Caco-2 (cell line): ENCODE results near the gene CAP1. TPM values are rescaled to one million over a fixed set of nuclear protein-coding genes. Genes with fewer than 3 reads are reported as not detected.

Experiments used
- BruUV-seq: library from RNA; stranded (reverse); fragments of 400-500 nt; replicated peaks from 2 replicates; lab custom pipeline; 2021; lab: Mats Ljungman, UMichigan
- CTCF ChIA-PET: fragments of 300-600 bp; sonication (Branson Sonifier 250); formaldehyde crosslinking; loops from one replicate; lab custom pipeline; 2022; ENCODE audit warnings: antibody characterized with exemption; lab: Charles Lee
- POLR2A ChIA-PET: fragments of 300-600 bp; sonication (Branson Sonifier 250); formaldehyde crosslinking; loops from one replicate; lab custom pipeline; 2022; ENCODE audit warnings: antibody characterized with exemption; lab: Charles Lee
- DNase-seq, 2 experiments: peaks; one replicate each; pipeline versions ENCODE4 v3.0.0 to v3.0.0-alpha.2; 2020 to 2022
- H3K27me3 ChIP-seq: replicated peaks from 2 replicates; pipeline ENCODE4 v1.6.0; 2011; ENCODE audit warnings: low read length; ENCODE audit not compliant: control insufficient read depth, insufficient read depth
- H3K36me3 ChIP-seq: 2 replicates; pipeline ENCODE4 v1.5.1; 2011; ENCODE audit warnings: low read length; ENCODE audit not compliant: control insufficient read depth, insufficient read depth
- H3K4me1 ChIP-seq: fragments of 250-450 bp; sonication (Bioruptor Pico); 2 replicates; pipeline ENCODE4 v1.5.1; 2020; ENCODE audit warnings: mild to moderate bottlenecking
- H3K4me3 ChIP-seq: 2 replicates; pipeline ENCODE4 v1.5.1; 2011; ENCODE audit warnings: low read depth, mild to moderate bottlenecking, control low read depth, low read length
- H3K9me3 ChIP-seq: fragments of 250-450 bp; sonication (Bioruptor Pico); 2 replicates; pipeline ENCODE4 v1.5.1; 2020; ENCODE audit warnings: mild to moderate bottlenecking, moderate library complexity
- H3K27ac Mint-ChIP-seq: one replicate; pipeline ENCODE4 v1.8.0; 2022; ENCODE audit warnings: mixed read lengths; ENCODE audit not compliant: unreplicated experiment
- H3K27me3 Mint-ChIP-seq: one replicate; pipeline ENCODE4 v1.8.0; 2022; ENCODE audit warnings: mixed read lengths; ENCODE audit not compliant: insufficient read depth, unreplicated experiment
- H3K36me3 Mint-ChIP-seq: one replicate; pipeline ENCODE4 v1.8.0; 2022; ENCODE audit warnings: mild to moderate bottlenecking, mixed read lengths; ENCODE audit not compliant: insufficient read depth, unreplicated experiment
- H3K4me1 Mint-ChIP-seq: one replicate; pipeline ENCODE4 v1.8.0; 2022; ENCODE audit warnings: low read depth, mixed read lengths; ENCODE audit not compliant: unreplicated experiment
- H3K4me3 Mint-ChIP-seq: one replicate; pipeline ENCODE4 v1.8.0; 2022; ENCODE audit warnings: mild to moderate bottlenecking, moderate library complexity, mixed read lengths; ENCODE audit not compliant: unreplicated experiment
- H3K9me3 Mint-ChIP-seq: one replicate; pipeline ENCODE4 v1.8.0; 2022; ENCODE audit warnings: mixed read lengths; ENCODE audit not compliant: unreplicated experiment
- intact Hi-C: fragments of 100-400 bp; cut with micrococcal nuclease; formaldehyde crosslinking; loops from one replicate; pipeline ENCODE4 v1.10.0; 2022; ENCODE audit not compliant: unreplicated experiment
- total RNA-seq: library from RNA; stranded (reverse); gene quantifications from 2 replicates; pipeline ENCODE4 v1.2.3, GENCODE V29; 2022
- TF ChIP-seq, protein P1 (sequence below), 2 experiments: fragments of 200-600 bp in 1 of 2; IDR thresholded peaks; 1 replicate in 1 of 2; 2 replicates in 1 of 2; pipeline versions ENCODE4 v1.5.1 to v1.8.0; 2011 to 2022; ENCODE audit warnings: antibody characterized with exemption in 1 of 2, control low read depth in 1 of 2, inconsistent platforms in 1 of 2, low read depth in 1 of 2, low read length in 1 of 2, mild to moderate bottlenecking in 1 of 2, moderate library complexity in 1 of 2; ENCODE audit not compliant: insufficient read depth in 1 of 2, severe bottlenecking in 1 of 2, unreplicated experiment in 1 of 2

CAP1 gene
- total RNA-seq, 1 experiment from 2014 or later = 181 TPM

GRCh38 chr1:40120128-40120527, 79.6 kb downstream of the CAP1 start:
- peaks cover 11% of the 10 kb centered on the region for H3K9me3 Mint-ChIP-seq
- peaks cover 34% of the 10 kb centered on the region for H3K4me1 Mint-ChIP-seq
- H3K27me3 Mint-ChIP-seq = no peaks in the 10 kb centered on the region
- H3K4me3 ChIP-seq = no peak overlapping the region
- DNase-seq = no peak
- TF ChIP-seq, protein P1, sequence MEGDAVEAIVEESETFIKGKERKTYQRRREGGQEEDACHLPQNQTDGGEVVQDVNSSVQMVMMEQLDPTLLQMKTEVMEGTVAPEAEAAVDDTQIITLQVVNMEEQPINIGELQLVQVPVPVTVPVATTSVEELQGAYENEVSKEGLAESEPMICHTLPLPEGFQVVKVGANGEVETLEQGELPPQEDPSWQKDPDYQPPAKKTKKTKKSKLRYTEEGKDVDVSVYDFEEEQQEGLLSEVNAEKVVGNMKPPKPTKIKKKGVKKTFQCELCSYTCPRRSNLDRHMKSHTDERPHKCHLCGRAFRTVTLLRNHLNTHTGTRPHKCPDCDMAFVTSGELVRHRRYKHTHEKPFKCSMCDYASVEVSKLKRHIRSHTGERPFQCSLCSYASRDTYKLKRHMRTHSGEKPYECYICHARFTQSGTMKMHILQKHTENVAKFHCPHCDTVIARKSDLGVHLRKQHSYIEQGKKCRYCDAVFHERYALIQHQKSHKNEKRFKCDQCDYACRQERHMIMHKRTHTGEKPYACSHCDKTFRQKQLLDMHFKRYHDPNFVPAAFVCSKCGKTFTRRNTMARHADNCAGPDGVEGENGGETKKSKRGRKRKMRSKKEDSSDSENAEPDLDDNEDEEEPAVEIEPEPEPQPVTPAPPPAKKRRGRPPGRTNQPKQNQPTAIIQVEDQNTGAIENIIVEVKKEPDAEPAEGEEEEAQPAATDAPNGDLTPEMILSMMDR (IDR thresholded peaks at IDR 0.05; ENCODE audit: insufficient read depth in 1 of 2, low read depth in 1 of 2, low read length in 1 of 2, severe bottlenecking in 1 of 2, unreplicated experiment in 1 of 2) = no peak
- no peak overlapping the region for H3K4me3 Mint-ChIP-seq
- no peaks in the 10 kb centered on the region for H3K27me3 ChIP-seq
- peaks cover 40% of the 10 kb centered on the region for H3K4me1 ChIP-seq
- H3K9me3 ChIP-seq = no peaks in the 10 kb centered on the region; the same call in 1 of the 2 replicates
- H3K27ac Mint-ChIP-seq = no peak overlapping the region
- H3K36me3 Mint-ChIP-seq = no peaks in the 10 kb centered on the region
- no TSS peak for BruUV-seq
- H3K36me3 ChIP-seq = no peaks in the 10 kb centered on the region
- intact Hi-C loops = no loop called here
- ChIA-PET POLR2A (no interaction called here), CTCF (no interaction called here)

Other genes starting within 250 kb of the CAP1 start
- 18.9 and 23.5 TPM in 2 replicates for gene TRIT1, start 157.2 kb upstream of the CAP1 start, total RNA-seq
- gene MYCL, start 138.8 kb upstream of the CAP1 start, total RNA-seq = 7.2 and 7.8 TPM in 2 replicates
- gene MFSD2A, start 85.6 kb upstream of the CAP1 start, total RNA-seq = 2.2 TPM in 2 replicates
- 142 and 144 TPM in 2 replicates for gene PPT1, start 56.5 kb downstream of the CAP1 start, total RNA-seq
- gene RLF, start 120.7 kb downstream of the CAP1 start, total RNA-seq = 11.6 and 12.8 TPM in 2 replicates
- not detected in 2 replicates for gene TMCO2, start 207.2 kb downstream of the CAP1 start, total RNA-seq
- 37.9 and 39.9 TPM in 2 replicates for gene ZMPSTE24, start 217.5 kb downstream of the CAP1 start, total RNA-seq